Endothelial cell (in vitro differentiated cells): ENCODE measurements around the gene GMDS. TPM values are rescaled to one million over a fixed set of nuclear protein-coding genes. Genes with fewer than 3 reads are reported as not detected.

Experiments used
- DNase-seq: peaks from one replicate; pipeline ENCODE4 v3.0.0; 2021; ENCODE audit warnings: low spot score
- H3K27ac Mint-ChIP-seq: one replicate; pipeline ENCODE4 v1.8.0; 2021; ENCODE audit warnings: mixed read lengths, inconsistent platforms; ENCODE audit not compliant: unreplicated experiment
- H3K27me3 Mint-ChIP-seq: one replicate; pipeline ENCODE4 v1.8.0; 2021; ENCODE audit warnings: mild to moderate bottlenecking, moderate library complexity, mixed read lengths, inconsistent platforms; ENCODE audit not compliant: unreplicated experiment
- H3K36me3 Mint-ChIP-seq: one replicate; pipeline ENCODE4 v1.8.0; 2021; ENCODE audit warnings: mild to moderate bottlenecking, low read depth, mixed read lengths, inconsistent platforms; ENCODE audit not compliant: unreplicated experiment
- H3K4me1 Mint-ChIP-seq: one replicate; pipeline ENCODE4 v1.8.0; 2021; ENCODE audit warnings: mild to moderate bottlenecking, mixed read lengths, inconsistent platforms; ENCODE audit not compliant: unreplicated experiment
- H3K4me3 Mint-ChIP-seq: one replicate; pipeline ENCODE4 v1.8.0; 2021; ENCODE audit warnings: mild to moderate bottlenecking, mixed read lengths, inconsistent platforms; ENCODE audit not compliant: unreplicated experiment
- H3K9me3 Mint-ChIP-seq: one replicate; pipeline ENCODE4 v1.8.0; 2021; ENCODE audit warnings: mixed read lengths, inconsistent platforms; ENCODE audit not compliant: unreplicated experiment
- CTCF ChIP-seq: fragments of 200-600 bp; sonication (generic); IDR thresholded peaks from one replicate; pipeline ENCODE4 v1.5.0; 2021; ENCODE audit warnings: antibody characterized with exemption; ENCODE audit not compliant: unreplicated experiment
- total RNA-seq: library from RNA; stranded (reverse); fragmentation: NEBNext Ultra II Directional; extraction: Animal tissue kit (Norgen Biotek cat#: 25700); gene quantifications from one replicate; pipeline ENCODE4 v1.2.1, GENCODE V29; 2021; ENCODE audit not compliant: unreplicated experiment

Gene GMDS
- total RNA-seq, 1 donor from 2014 or later: 36.0 TPM

GRCh38 chr6:1615853-1616420 is 629.5 kb downstream of the GMDS start:
- TF ChIP-seq CTCF: no peak
- Mint-ChIP-seq H3K36me3 (peaks cover 41% of the 10 kb centered on the region), H3K27me3 (peaks cover 25% of the 10 kb centered on the region), H3K9me3 (peaks cover 4% of the 10 kb centered on the region), H3K27ac (peak overlapping the region; percentile 64), H3K4me1 (peaks cover 48% of the 10 kb centered on the region), H3K4me3 (peak overlapping the region; percentile 89)
- no peak for DNase-seq

- Mint-ChIP-seq H3K27me3 (peaks cover 25% of the 10 kb centered on the region), H3K4me1 (peaks cover 47% of the 10 kb centered on the region), H3K9me3 (peaks cover 4% of the 10 kb centered on the region), H3K4me3 (peak overlapping the region; percentile 89), H3K36me3 (peaks cover 44% of the 10 kb centered on the region), H3K27ac (peak overlapping the region; percentile 64)
- no peak for TF ChIP-seq CTCF
- DNase-seq: peak; percentile 25
Measured at GRCh38 chr6:1615151-1615852, 630.1 kb downstream of the GMDS start.

- TF ChIP-seq CTCF: no peak
- no peak overlapping the region for H3K27ac Mint-ChIP-seq
- DNase-seq: peak; percentile 44
- peaks cover 44% of the 10 kb centered on the region for H3K36me3 Mint-ChIP-seq
- peaks cover 47% of the 10 kb centered on the region for H3K4me1 Mint-ChIP-seq
- H3K4me3 Mint-ChIP-seq: peak overlapping the region; percentile 76
- peaks cover 4% of the 10 kb centered on the region for H3K9me3 Mint-ChIP-seq
- peaks cover 25% of the 10 kb centered on the region for H3K27me3 Mint-ChIP-seq
Measured at GRCh38 chr6:1614448-1615150, 630.8 kb downstream of the GMDS start.

- TF ChIP-seq CTCF: no peak
- H3K4me1 Mint-ChIP-seq: peaks cover 47% of the 10 kb centered on the region
- H3K27ac Mint-ChIP-seq: peak overlapping the region; percentile 96
- DNase-seq: peak; percentile 28
- peaks cover 44% of the 10 kb centered on the region for H3K36me3 Mint-ChIP-seq
- H3K9me3 Mint-ChIP-seq: peaks cover 4% of the 10 kb centered on the region
- peaks cover 25% of the 10 kb centered on the region for H3K27me3 Mint-ChIP-seq
- peak overlapping the region; percentile 100 for H3K4me3 Mint-ChIP-seq
Measured at GRCh38 chr6:1613688-1614447, 631.5 kb downstream of the GMDS start.
